Neural cell (in vitro differentiated cells): Measurements from ENCODE around the gene PPM1J.

Experiments used
- CTCF ChIP-seq: fragments of 450-650 bp; IDR thresholded peaks from 2 replicates; pipeline ENCODE4 v1.5.1; 2014; ENCODE audit warnings: antibody characterized with exemption, mild to moderate bottlenecking, moderate library complexity; ENCODE audit not compliant: poor library complexity, severe bottlenecking
- TAF1 ChIP-seq: IDR thresholded peaks from 2 replicates; pipeline ENCODE4 v1.6.1; 2012; ENCODE audit warnings: low read depth

- TF ChIP-seq CTCF (no peak), TAF1 (no peak)
Measured at GRCh38 chr1:112729909-112730308, 14.8 kb upstream of the PPM1J start.
